Measurements from ENCODE around the gene BEAN1. TPM values are rescaled to one million over a fixed set of nuclear protein-coding genes. Genes with fewer than 3 reads are reported as not detected.
A peak's percentile ranks its signal among the peaks of the same experiment; 100 is the strongest.

Gene BEAN1
- total and polyA plus RNA-seq, 9 of the 15 experiments (the other 6 are each of a cell fraction or from before 2014, with no cell fraction given), result not detected

DNA sequence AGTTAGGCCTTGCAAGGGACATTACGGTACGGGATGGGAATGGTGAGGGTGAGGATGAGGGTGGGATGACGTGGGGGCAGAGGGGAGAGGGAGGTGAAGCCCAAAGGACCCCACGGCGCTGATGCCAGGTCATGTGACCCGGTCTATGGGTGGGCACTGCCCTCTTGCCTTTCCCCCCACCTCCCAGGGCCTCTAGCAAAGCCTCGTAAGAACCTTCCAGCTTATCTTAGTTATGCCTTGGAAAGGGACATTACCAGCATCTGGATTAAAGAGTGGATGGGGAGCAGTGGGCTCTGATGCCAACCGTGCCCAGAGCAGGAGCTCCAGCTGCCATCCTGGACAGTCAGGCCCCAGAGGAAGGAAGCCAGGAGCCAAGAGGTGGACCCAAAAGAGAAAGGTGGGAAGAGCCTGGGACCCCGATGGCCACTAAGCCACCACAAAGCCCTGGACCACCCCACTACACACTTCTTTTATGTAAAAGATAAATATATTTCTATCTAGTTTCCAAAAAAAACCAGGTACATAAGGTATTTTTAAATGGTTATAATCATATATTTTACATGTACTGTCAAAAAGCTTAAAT is 81.9 kb downstream of the BEAN1 start:
- H3K79me2 ChIP-seq (ENCODE audit: control insufficient read depth, insufficient read depth, low read length), result no peaks in the 10 kb centered on the region
- 34% methylated on average over 9 of the region's 9 CpGs for WGBS (ENCODE audit: insufficient coverage, low coverage, missing lambda C conversion rate)
- H3K9me1 ChIP-seq (ENCODE audit: control insufficient read depth, insufficient read depth, low read length), result no peaks in the 10 kb centered on the region
- H3K27ac ChIP-seq (ENCODE audit: extremely low read depth, low read depth, low read length), result no peak overlapping the region
- H4K20me1 ChIP-seq (replicated peaks; ENCODE audit: control insufficient read depth, insufficient read depth, low read length), result no peaks in the 10 kb centered on the region
- H2AFZ ChIP-seq (ENCODE audit: low read depth, low read length), result no peak overlapping the region
- DNase-seq (ENCODE audit: extremely low read depth in 1 of 4, low spot score in 3 of 4) (no peak), FAIRE-seq (no peak), ATAC-seq (no peak)
- no peaks in the 10 kb centered on the region for H3K9me3 ChIP-seq (replicated peaks; ENCODE audit: control insufficient read depth, insufficient read depth, low read depth, low read length)
- no peak for TF ChIP-seq FOXA3 (CRISPR knock-in tag; conservative IDR thresholded peaks at IDR 0.05 in 1 of 2, IDR thresholded peaks at IDR 0.05 in 1 of 2)
- no peak for TF ChIP-seq SLC30A9 (CRISPR knock-in tag; IDR thresholded peaks at IDR 0.05)
- no peak for TF ChIP-seq SAP30 (IDR thresholded peaks at IDR 0.05; ENCODE audit: borderline replicate concordance, insufficient read depth, low read depth, low read length, poor library complexity, severe bottlenecking)
- no peak for TF ChIP-seq FOXJ2 (tag; IDR thresholded peaks at IDR 0.05)
- no peak for TF ChIP-seq RHOXF2B (CRISPR knock-in tag; conservative IDR thresholded peaks at IDR 0.05)
- no peak for TF ChIP-seq ZBTB17 (CRISPR knock-in tag; IDR thresholded peaks at IDR 0.05)
- TF ChIP-seq, protein P1, sequence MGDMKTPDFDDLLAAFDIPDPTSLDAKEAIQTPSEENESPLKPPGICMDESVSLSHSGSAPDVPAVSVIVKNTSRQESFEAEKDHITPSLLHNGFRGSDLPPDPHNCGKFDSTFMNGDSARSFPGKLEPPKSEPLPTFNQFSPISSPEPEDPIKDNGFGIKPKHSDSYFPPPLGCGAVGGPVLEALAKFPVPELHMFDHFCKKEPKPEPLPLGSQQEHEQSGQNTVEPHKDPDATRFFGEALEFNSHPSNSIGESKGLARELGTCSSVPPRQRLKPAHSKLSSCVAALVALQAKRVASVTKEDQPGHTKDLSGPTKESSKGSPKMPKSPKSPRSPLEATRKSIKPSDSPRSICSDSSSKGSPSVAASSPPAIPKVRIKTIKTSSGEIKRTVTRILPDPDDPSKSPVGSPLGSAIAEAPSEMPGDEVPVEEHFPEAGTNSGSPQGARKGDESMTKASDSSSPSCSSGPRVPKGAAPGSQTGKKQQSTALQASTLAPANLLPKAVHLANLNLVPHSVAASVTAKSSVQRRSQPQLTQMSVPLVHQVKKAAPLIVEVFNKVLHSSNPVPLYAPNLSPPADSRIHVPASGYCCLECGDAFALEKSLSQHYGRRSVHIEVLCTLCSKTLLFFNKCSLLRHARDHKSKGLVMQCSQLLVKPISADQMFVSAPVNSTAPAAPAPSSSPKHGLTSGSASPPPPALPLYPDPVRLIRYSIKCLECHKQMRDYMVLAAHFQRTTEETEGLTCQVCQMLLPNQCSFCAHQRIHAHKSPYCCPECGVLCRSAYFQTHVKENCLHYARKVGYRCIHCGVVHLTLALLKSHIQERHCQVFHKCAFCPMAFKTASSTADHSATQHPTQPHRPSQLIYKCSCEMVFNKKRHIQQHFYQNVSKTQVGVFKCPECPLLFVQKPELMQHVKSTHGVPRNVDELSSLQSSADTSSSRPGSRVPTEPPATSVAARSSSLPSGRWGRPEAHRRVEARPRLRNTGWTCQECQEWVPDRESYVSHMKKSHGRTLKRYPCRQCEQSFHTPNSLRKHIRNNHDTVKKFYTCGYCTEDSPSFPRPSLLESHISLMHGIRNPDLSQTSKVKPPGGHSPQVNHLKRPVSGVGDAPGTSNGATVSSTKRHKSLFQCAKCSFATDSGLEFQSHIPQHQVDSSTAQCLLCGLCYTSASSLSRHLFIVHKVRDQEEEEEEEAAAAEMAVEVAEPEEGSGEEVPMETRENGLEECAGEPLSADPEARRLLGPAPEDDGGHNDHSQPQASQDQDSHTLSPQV (IDR thresholded peaks at IDR 0.05), result no peak
- TF ChIP-seq CHD2 (IDR thresholded peaks at IDR 0.05; ENCODE audit: low read depth, low read length), result no peak
- no peak for TF ChIP-seq PML (IDR thresholded peaks at IDR 0.05; ENCODE audit: low read length)
- TF ChIP-seq ZNF274 (IDR thresholded peaks at IDR 0.05; ENCODE audit: borderline replicate concordance, low read depth, low read length), result no peak
- TF ChIP-seq HDAC3 (IDR thresholded peaks at IDR 0.05; ENCODE audit: borderline replicate concordance, partially characterized antibody), result no peak
- no peak for TF ChIP-seq FOXK1 (CRISPR knock-in tag; IDR thresholded peaks at IDR 0.05; ENCODE audit: borderline replicate concordance)
- no peak for TF ChIP-seq SAFB (IDR thresholded peaks at IDR 0.05; ENCODE audit: borderline replicate concordance, low read depth, low read length)
- TF ChIP-seq, protein P2, sequence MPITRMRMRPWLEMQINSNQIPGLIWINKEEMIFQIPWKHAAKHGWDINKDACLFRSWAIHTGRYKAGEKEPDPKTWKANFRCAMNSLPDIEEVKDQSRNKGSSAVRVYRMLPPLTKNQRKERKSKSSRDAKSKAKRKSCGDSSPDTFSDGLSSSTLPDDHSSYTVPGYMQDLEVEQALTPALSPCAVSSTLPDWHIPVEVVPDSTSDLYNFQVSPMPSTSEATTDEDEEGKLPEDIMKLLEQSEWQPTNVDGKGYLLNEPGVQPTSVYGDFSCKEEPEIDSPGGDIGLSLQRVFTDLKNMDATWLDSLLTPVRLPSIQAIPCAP (CRISPR knock-in tag; IDR thresholded peaks at IDR 0.05; ENCODE audit: borderline replicate concordance), result no peak
- no peak for TF ChIP-seq MAZ (CRISPR knock-in tag; conservative IDR thresholded peaks at IDR 0.05 in 1 of 2, IDR thresholded peaks at IDR 0.05 in 1 of 2)
- H3K27me3 ChIP-seq (ENCODE audit: control insufficient read depth in 2 of 2, insufficient read depth in 2 of 2, low read length in 2 of 2), result no peaks in the 10 kb centered on the region
- intact Hi-C loops (cut with micrococcal nuclease), result no loop called here
- H3K36me3 ChIP-seq (ENCODE audit: control insufficient read depth, insufficient read depth, low read length), result no peaks in the 10 kb centered on the region; the same call in 2 of the 3 replicates
- H3K9ac ChIP-seq (ENCODE audit: insufficient read depth in 1 of 2, low read depth in 2 of 2, low read length in 2 of 2), result 0 out of 4 replicates have a peak overlapping the region, but pooled peaks of 1 of the 2 experiments have one; percentile 43
- POLR2A ChIA-PET, result interaction anchor here (0.8 kb wide), 1 partner anchor 22 kb away, joined by 4 read pairs; no protein-coding TSS in a partner anchor
- BruUV-seq (replicated peaks), result no TSS peak
- CTCF ChIA-PET (ENCODE audit: low intra/inter-chr PET ratio), result no interaction called here
- in situ Hi-C loops (cut with MboI), result no loop called here
- peaks cover 10 to 13% of the 10 kb centered on the region in 2 experiments; a peak in 3 of 5 replicates for H3K4me1 ChIP-seq (replicated peaks in 1 of 2; ENCODE audit: control insufficient read depth in 2 of 2, insufficient read depth in 2 of 2, low read length in 2 of 2)
- H3K4me3 ChIP-seq, result no peak overlapping the region
- H3K4me2 ChIP-seq (ENCODE audit: insufficient read depth, low read length), result no peak overlapping the region

Data from K562 (cell line).